ENCODE results near the gene SRSF12.

SRSF12 gene

GRCh38 chr6:89073014-89073620, 44.8 kb downstream of the SRSF12 start:
- H3K9me3 ChIP-seq (ENCODE audit: insufficient read depth, low read depth, low read length), result no peaks in the 10 kb centered on the region
- H3F3A ChIP-seq (ENCODE audit: low read depth), result no peaks in the 10 kb centered on the region
- H2AFZ ChIP-seq (ENCODE audit: low read length), result no peak overlapping the region
- TF ChIP-seq EZH2phosphoT487 (IDR thresholded peaks at IDR 0.05; ENCODE audit: borderline replicate concordance), result no peak
- no peak for TF ChIP-seq CTCF (conservative IDR thresholded peaks at IDR 0.05; ENCODE audit: low read length)
- no peaks in the 10 kb centered on the region for H3K4me1 ChIP-seq (ENCODE audit: insufficient read depth, low read length, poor library complexity, severe bottlenecking)
- no peak overlapping the region for H3K4me2 ChIP-seq (ENCODE audit: low read depth, low read length, poor library complexity, severe bottlenecking)
- no peaks in the 10 kb centered on the region for H3K79me2 ChIP-seq (ENCODE audit: insufficient read depth, low read length)
- no peaks in the 10 kb centered on the region for H3K27me3 ChIP-seq (ENCODE audit: insufficient read depth, low read length, poor library complexity, severe bottlenecking)
- no peak overlapping the region for H3K9ac ChIP-seq (ENCODE audit: low read depth, low read length, poor library complexity, severe bottlenecking)
- H4K20me1 ChIP-seq (ENCODE audit: insufficient read depth, low read length, poor library complexity, severe bottlenecking), result no peaks in the 10 kb centered on the region
- no peak overlapping the region for H3K4me3 ChIP-seq (ENCODE audit: low read length, poor library complexity, severe bottlenecking)
- H3K9me2 ChIP-seq (replicated peaks; ENCODE audit: low read depth, low read length), result no peaks in the 10 kb centered on the region
- H3K36me3 ChIP-seq (ENCODE audit: insufficient read depth, low read length), result no peaks in the 10 kb centered on the region

GRCh38 chr6:89071036-89071435, 46.8 kb downstream of the SRSF12 start:
- no peaks in the 10 kb centered on the region for H3K9me2 ChIP-seq (replicated peaks; ENCODE audit: low read depth, low read length)

GRCh38 chr6:89069536-89070163, 48.2 kb downstream of the SRSF12 start:
- TF ChIP-seq EZH2phosphoT487 (IDR thresholded peaks at IDR 0.05; ENCODE audit: borderline replicate concordance), result no peak
- TF ChIP-seq CTCF (conservative IDR thresholded peaks at IDR 0.05; ENCODE audit: low read length), result no peak
- H3K9me3 ChIP-seq (ENCODE audit: insufficient read depth, low read depth, low read length), result no peaks in the 10 kb centered on the region
- H3K9ac ChIP-seq (ENCODE audit: low read depth, low read length, poor library complexity, severe bottlenecking), result no peak overlapping the region
- no peak overlapping the region for H3K4me2 ChIP-seq (ENCODE audit: low read depth, low read length, poor library complexity, severe bottlenecking)
- no peaks in the 10 kb centered on the region for H4K20me1 ChIP-seq (ENCODE audit: insufficient read depth, low read length, poor library complexity, severe bottlenecking)
- H2AFZ ChIP-seq (ENCODE audit: low read length), result no peak overlapping the region
- H3K4me3 ChIP-seq (ENCODE audit: low read length, poor library complexity, severe bottlenecking), result no peak overlapping the region
- no peaks in the 10 kb centered on the region for H3K27me3 ChIP-seq (ENCODE audit: insufficient read depth, low read length, poor library complexity, severe bottlenecking)
- no peaks in the 10 kb centered on the region for H3K9me2 ChIP-seq (replicated peaks; ENCODE audit: low read depth, low read length)
- no peaks in the 10 kb centered on the region for H3K36me3 ChIP-seq (ENCODE audit: insufficient read depth, low read length)
- H3F3A ChIP-seq (ENCODE audit: low read depth), result no peaks in the 10 kb centered on the region
- no peaks in the 10 kb centered on the region for H3K79me2 ChIP-seq (ENCODE audit: insufficient read depth, low read length)
- H3K4me1 ChIP-seq (ENCODE audit: insufficient read depth, low read length, poor library complexity, severe bottlenecking), result no peaks in the 10 kb centered on the region

More at GRCh38 chr6:89071036-89071435, 46.8 kb downstream of the SRSF12 start:
- H3K36me3 ChIP-seq (ENCODE audit: insufficient read depth, low read length), result no peaks in the 10 kb centered on the region
- no peak overlapping the region for H2AFZ ChIP-seq (ENCODE audit: low read length)
- H3K79me2 ChIP-seq (ENCODE audit: insufficient read depth, low read length), result no peaks in the 10 kb centered on the region
- H3K27me3 ChIP-seq (ENCODE audit: insufficient read depth, low read length, poor library complexity, severe bottlenecking), result no peaks in the 10 kb centered on the region
- H3K9me3 ChIP-seq (ENCODE audit: insufficient read depth, low read depth, low read length), result no peaks in the 10 kb centered on the region
- no peaks in the 10 kb centered on the region for H3K4me1 ChIP-seq (ENCODE audit: insufficient read depth, low read length, poor library complexity, severe bottlenecking)
- no peak overlapping the region for H3K9ac ChIP-seq (ENCODE audit: low read depth, low read length, poor library complexity, severe bottlenecking)
- no peaks in the 10 kb centered on the region for H4K20me1 ChIP-seq (ENCODE audit: insufficient read depth, low read length, poor library complexity, severe bottlenecking)
- H3K4me3 ChIP-seq (ENCODE audit: low read length, poor library complexity, severe bottlenecking), result no peak overlapping the region
- TF ChIP-seq CTCF (conservative IDR thresholded peaks at IDR 0.05; ENCODE audit: low read length), result no peak
- no peak for TF ChIP-seq EZH2phosphoT487 (IDR thresholded peaks at IDR 0.05; ENCODE audit: borderline replicate concordance)
- no peaks in the 10 kb centered on the region for H3F3A ChIP-seq (ENCODE audit: low read depth)
- H3K4me2 ChIP-seq (ENCODE audit: low read depth, low read length, poor library complexity, severe bottlenecking), result no peak overlapping the region
